ENCODE results near the gene BPIFA2. TPM values are rescaled to one million over a fixed set of nuclear protein-coding genes. Genes with fewer than 3 reads are reported as not detected.

Gene BPIFA2
- total and polyA plus RNA-seq, 9 of the 15 experiments (the other 6 are each of a cell fraction or from before 2014, with no cell fraction given) = not detected

DNA sequence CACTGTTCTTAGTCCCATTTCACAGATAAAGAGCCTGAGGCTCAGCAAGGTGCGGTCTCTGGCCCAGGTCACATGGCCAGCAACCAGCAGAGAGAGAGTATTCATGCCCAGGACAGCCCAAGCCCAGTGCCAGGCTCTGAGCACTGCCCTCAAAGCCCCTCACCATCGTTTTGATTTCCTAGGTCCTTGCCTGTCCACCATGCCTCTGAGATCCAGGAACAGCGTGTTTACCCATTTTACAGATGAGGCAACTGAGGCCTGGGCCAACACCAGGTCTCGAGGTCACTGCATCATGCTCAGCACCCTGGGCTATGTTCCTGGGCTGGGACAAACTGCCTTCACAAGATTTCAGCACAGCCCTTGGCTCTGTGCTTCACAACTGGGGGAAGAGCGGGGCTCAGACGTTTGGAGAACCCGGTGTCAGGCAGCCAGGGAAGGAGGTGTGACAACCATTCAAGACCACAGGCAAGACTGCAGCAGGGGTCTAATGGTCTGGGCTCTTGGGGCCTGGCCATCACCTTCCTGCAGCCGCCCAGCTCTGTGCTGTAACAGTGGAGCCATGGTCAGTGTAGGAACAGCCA, 1.3 kb upstream of the BPIFA2 start:
- intact Hi-C loops (cut with micrococcal nuclease) = no loop called here
- H3K79me2 ChIP-seq (ENCODE audit: control insufficient read depth, insufficient read depth, low read length) = no peaks in the 10 kb centered on the region
- DNase-seq (ENCODE audit: extremely low read depth in 1 of 4, low spot score in 3 of 4) (no peak), FAIRE-seq (no peak), ATAC-seq (no peak)
- H3K27me3 ChIP-seq (ENCODE audit: control insufficient read depth in 2 of 2, insufficient read depth in 2 of 2, low read length in 2 of 2) = peaks cover 2 to 28% of the 10 kb centered on the region in 2 experiments; a peak in 4 of 5 replicates
- CTCF ChIA-PET (ENCODE audit: low intra/inter-chr PET ratio) = no interaction called here
- H3K36me3 ChIP-seq (ENCODE audit: control insufficient read depth, insufficient read depth, low read length) = no peaks in the 10 kb centered on the region
- POLR2A ChIA-PET = interaction anchor here (1.1 kb wide), 1 partner anchor 20 kb away, joined by 3 read pairs; no protein-coding TSS in a partner anchor
- no peak overlapping the region for H3K27ac ChIP-seq (ENCODE audit: extremely low read depth, low read depth, low read length)
- no peaks in the 10 kb centered on the region for H3K4me1 ChIP-seq (replicated peaks in 1 of 2; ENCODE audit: control insufficient read depth in 2 of 2, insufficient read depth in 2 of 2, low read length in 2 of 2)
- no TSS peak for BruUV-seq (replicated peaks)
- peaks cover 4% of the 10 kb centered on the region; the same call in 1 of the 2 replicates for H3K9me3 ChIP-seq (replicated peaks; ENCODE audit: control insufficient read depth, insufficient read depth, low read depth, low read length)
- H3K9me1 ChIP-seq (ENCODE audit: control insufficient read depth, insufficient read depth, low read length) = no peaks in the 10 kb centered on the region
- no peaks in the 10 kb centered on the region; the same call in 1 of the 2 replicates for H4K20me1 ChIP-seq (replicated peaks; ENCODE audit: control insufficient read depth, insufficient read depth, low read length)
- no peak overlapping the region for H3K4me3 ChIP-seq
- no peak overlapping the region for H2AFZ ChIP-seq (ENCODE audit: low read depth, low read length)
- no peak overlapping the region for H3K4me2 ChIP-seq (ENCODE audit: insufficient read depth, low read length)
- in situ Hi-C loops (cut with MboI) = no loop called here
- no peak overlapping the region for H3K9ac ChIP-seq (ENCODE audit: insufficient read depth in 1 of 2, low read depth in 2 of 2, low read length in 2 of 2)
- WGBS (ENCODE audit: insufficient coverage, low coverage, missing lambda C conversion rate) = 3% methylated on average over 8 of the region's 8 CpGs
- peak; percentile 52; the same call in 1 of the 2 replicates for TF ChIP-seq BCOR (IDR thresholded peaks at IDR 0.05)
- no peak for TF ChIP-seq HDAC1 (IDR thresholded peaks at IDR 0.05)
- TF ChIP-seq ADNP (tag; IDR thresholded peaks at IDR 0.05) = 0 out of 2 replicates have a peak, but pooled peaks have one; percentile 21
- peak; percentile 45 for TF ChIP-seq RBM25 (IDR thresholded peaks at IDR 0.05; ENCODE audit: low read depth, low read length, severe bottlenecking)

DNA sequence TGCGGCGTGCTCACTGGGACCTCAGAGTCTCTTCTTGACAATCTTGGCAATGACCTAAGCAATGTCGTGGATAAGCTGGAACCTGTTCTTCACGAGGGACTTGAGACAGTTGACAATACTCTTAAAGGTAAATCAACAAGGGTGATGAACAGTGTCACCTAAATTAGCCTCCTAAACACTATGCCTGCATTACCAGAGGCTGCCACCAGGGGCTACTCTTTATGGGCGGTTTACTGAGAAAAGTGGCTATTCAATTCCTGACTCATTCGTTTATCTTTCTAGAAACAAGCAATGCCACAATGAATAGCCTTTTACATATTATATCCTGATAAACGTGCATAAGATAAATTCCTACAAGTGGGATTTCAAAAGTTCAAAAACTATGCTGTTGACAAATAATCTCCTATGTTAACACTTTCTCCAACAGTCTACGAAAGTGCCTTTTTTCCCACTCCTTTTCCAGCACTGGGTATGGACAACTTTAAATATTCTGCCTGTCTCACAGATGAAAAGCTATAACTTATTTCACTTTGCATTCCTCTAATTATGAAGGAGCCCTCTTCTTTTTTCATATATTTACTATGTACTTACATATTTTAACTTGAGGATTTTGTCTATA, 1.3 kb downstream of the BPIFA2 start:
- H3K9me1 ChIP-seq (ENCODE audit: control insufficient read depth, insufficient read depth, low read length) = no peaks in the 10 kb centered on the region
- peak; percentile 80 for FAIRE-seq
- no peak overlapping the region for H3K4me2 ChIP-seq (ENCODE audit: insufficient read depth, low read length)
- no peaks in the 10 kb centered on the region for H3K4me1 ChIP-seq (replicated peaks in 1 of 2; ENCODE audit: control insufficient read depth in 2 of 2, insufficient read depth in 2 of 2, low read length in 2 of 2)
- in situ Hi-C loops (cut with MboI) (no loop called here), intact Hi-C loops (cut with micrococcal nuclease) (no loop called here)
- ChIA-PET POLR2A (interaction anchor here (1.0 kb wide), 1 partner anchor 11 kb away, joined by 3 read pairs; no protein-coding TSS in a partner anchor), CTCF (ENCODE audit: low intra/inter-chr PET ratio) (no interaction called here)
- no TSS peak for BruUV-seq (replicated peaks)
- H4K20me1 ChIP-seq (replicated peaks; ENCODE audit: control insufficient read depth, insufficient read depth, low read length) = no peaks in the 10 kb centered on the region
- peaks cover 4% of the 10 kb centered on the region; the same call in 1 of the 2 replicates for H3K9me3 ChIP-seq (replicated peaks; ENCODE audit: control insufficient read depth, insufficient read depth, low read depth, low read length)
- H3K27ac ChIP-seq (ENCODE audit: extremely low read depth, low read depth, low read length) = no peak overlapping the region
- H2AFZ ChIP-seq (ENCODE audit: low read depth, low read length) = no peak overlapping the region
- H3K4me3 ChIP-seq = no peak overlapping the region
- 5% methylated on average over 8 of the region's 8 CpGs for WGBS (ENCODE audit: insufficient coverage, low coverage, missing lambda C conversion rate)
- peaks cover 0 to 11% of the 10 kb centered on the region in 2 experiments; a peak in 2 of 5 replicates for H3K27me3 ChIP-seq (ENCODE audit: control insufficient read depth in 2 of 2, insufficient read depth in 2 of 2, low read length in 2 of 2)
- H3K9ac ChIP-seq (ENCODE audit: insufficient read depth in 1 of 2, low read depth in 2 of 2, low read length in 2 of 2) = no peak overlapping the region
- no peaks in the 10 kb centered on the region for H3K36me3 ChIP-seq (ENCODE audit: control insufficient read depth, insufficient read depth, low read length)
- peak; percentile 35 to 63 (median 51) for DNase-seq (ENCODE audit: extremely low read depth in 1 of 4, low spot score in 3 of 4)
- ATAC-seq = no peak
- no peaks in the 10 kb centered on the region for H3K79me2 ChIP-seq (ENCODE audit: control insufficient read depth, insufficient read depth, low read length)
- no peak for TF ChIP-seq ARNT (IDR thresholded peaks at IDR 0.05)
- TF ChIP-seq, protein P1, sequence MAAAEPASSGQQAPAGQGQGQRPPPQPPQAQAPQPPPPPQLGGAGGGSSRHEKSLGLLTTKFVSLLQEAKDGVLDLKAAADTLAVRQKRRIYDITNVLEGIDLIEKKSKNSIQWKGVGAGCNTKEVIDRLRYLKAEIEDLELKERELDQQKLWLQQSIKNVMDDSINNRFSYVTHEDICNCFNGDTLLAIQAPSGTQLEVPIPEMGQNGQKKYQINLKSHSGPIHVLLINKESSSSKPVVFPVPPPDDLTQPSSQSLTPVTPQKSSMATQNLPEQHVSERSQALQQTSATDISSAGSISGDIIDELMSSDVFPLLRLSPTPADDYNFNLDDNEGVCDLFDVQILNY (CRISPR knock-in tag; IDR thresholded peaks at IDR 0.05) = no peak
- TF ChIP-seq, protein P2, sequence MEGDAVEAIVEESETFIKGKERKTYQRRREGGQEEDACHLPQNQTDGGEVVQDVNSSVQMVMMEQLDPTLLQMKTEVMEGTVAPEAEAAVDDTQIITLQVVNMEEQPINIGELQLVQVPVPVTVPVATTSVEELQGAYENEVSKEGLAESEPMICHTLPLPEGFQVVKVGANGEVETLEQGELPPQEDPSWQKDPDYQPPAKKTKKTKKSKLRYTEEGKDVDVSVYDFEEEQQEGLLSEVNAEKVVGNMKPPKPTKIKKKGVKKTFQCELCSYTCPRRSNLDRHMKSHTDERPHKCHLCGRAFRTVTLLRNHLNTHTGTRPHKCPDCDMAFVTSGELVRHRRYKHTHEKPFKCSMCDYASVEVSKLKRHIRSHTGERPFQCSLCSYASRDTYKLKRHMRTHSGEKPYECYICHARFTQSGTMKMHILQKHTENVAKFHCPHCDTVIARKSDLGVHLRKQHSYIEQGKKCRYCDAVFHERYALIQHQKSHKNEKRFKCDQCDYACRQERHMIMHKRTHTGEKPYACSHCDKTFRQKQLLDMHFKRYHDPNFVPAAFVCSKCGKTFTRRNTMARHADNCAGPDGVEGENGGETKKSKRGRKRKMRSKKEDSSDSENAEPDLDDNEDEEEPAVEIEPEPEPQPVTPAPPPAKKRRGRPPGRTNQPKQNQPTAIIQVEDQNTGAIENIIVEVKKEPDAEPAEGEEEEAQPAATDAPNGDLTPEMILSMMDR (IDR thresholded peaks at IDR 0.05 in 2 of 3, conservative IDR thresholded peaks at IDR 0.05 in 1 of 3; ENCODE audit: insufficient read depth in 2 of 3, low read depth in 1 of 3, low read length in 3 of 3) = peak; percentile 50 to 79 (median 61)
- TF ChIP-seq CBX3 (IDR thresholded peaks at IDR 0.05; ENCODE audit: borderline replicate concordance in 1 of 2, low read length in 2 of 2) = 0 out of 3 replicates have a peak, but pooled peaks of 1 of the 2 experiments have one; percentile 43
- TF ChIP-seq KAT7 (CRISPR knock-in tag; IDR thresholded peaks at IDR 0.05; ENCODE audit: borderline replicate concordance) = no peak
